ENCODE measurements around the gene IFT27.
"Not testable (repeated sequence)": the region's sequence is repeated elsewhere in the genome, so short reads cannot be mapped to it uniquely, and the experiment has no call there.

Gene IFT27

GRCh38 chr22:36756031-36756430 lies 19.9 kb downstream of the IFT27 start:
- H3K4me3 ChIP-seq (ENCODE audit: low read length): no peak overlapping the region
- no peak for TF ChIP-seq CTCF (conservative IDR thresholded peaks at IDR 0.05; ENCODE audit: low read depth, low read length)
- DNase-seq (ENCODE audit: low read depth): no peak

GRCh38 chr22:36755316-36755715 lies 20.6 kb downstream of the IFT27 start:
- TF ChIP-seq CTCF (conservative IDR thresholded peaks at IDR 0.05; ENCODE audit: low read depth, low read length): no peak
- no peak for DNase-seq (ENCODE audit: low read depth)
- no peak overlapping the region for H3K4me3 ChIP-seq (ENCODE audit: low read length)

GRCh38 chr22:36754881-36755280 lies 21.0 kb downstream of the IFT27 start:
- not testable (repeated sequence) for H3K4me3 ChIP-seq (ENCODE audit: low read length); DNase-seq (ENCODE audit: low read depth)

GRCh38 chr22:36753916-36754315 lies 22.0 kb downstream of the IFT27 start:
- DNase-seq (ENCODE audit: low read depth): no peak
- no peak overlapping the region for H3K4me3 ChIP-seq (ENCODE audit: low read length)
- TF ChIP-seq CTCF (conservative IDR thresholded peaks at IDR 0.05; ENCODE audit: low read depth, low read length): no peak

- H3K4me3 ChIP-seq (ENCODE audit: low read length): no peak overlapping the region
- no peak for DNase-seq (ENCODE audit: low read depth)
Measured at GRCh38 chr22:36753120-36753802, 22.7 kb downstream of the IFT27 start.

GRCh38 chr22:36746375-36746970 lies 29.4 kb downstream of the IFT27 start:
- no peak for DNase-seq (ENCODE audit: low read depth)
- TF ChIP-seq CTCF (conservative IDR thresholded peaks at IDR 0.05; ENCODE audit: low read depth, low read length): no peak
- H3K4me3 ChIP-seq (ENCODE audit: low read length): no peak overlapping the region

More at GRCh38 chr22:36753120-36753802, 22.7 kb downstream of the IFT27 start:
- no peak for TF ChIP-seq CTCF (conservative IDR thresholded peaks at IDR 0.05; ENCODE audit: low read depth, low read length)

- no peak for DNase-seq (ENCODE audit: low read depth)
- no peak overlapping the region for H3K4me3 ChIP-seq (ENCODE audit: low read length)
- no peak for TF ChIP-seq CTCF (conservative IDR thresholded peaks at IDR 0.05; ENCODE audit: low read depth, low read length)
Measured at GRCh38 chr22:36745301-36745995, 30.5 kb downstream of the IFT27 start.
